ENCODE measurements around the gene GPR162. TPM values are rescaled to one million over a fixed set of nuclear protein-coding genes. Genes with fewer than 3 reads are reported as not detected.

The GPR162 gene
- total RNA-seq, 3 donors from 2014 or later (not counting 1 experiment from before 2014, with no cell fraction given): 0.39 to 2.1 (median 0.68) TPM

DNA sequence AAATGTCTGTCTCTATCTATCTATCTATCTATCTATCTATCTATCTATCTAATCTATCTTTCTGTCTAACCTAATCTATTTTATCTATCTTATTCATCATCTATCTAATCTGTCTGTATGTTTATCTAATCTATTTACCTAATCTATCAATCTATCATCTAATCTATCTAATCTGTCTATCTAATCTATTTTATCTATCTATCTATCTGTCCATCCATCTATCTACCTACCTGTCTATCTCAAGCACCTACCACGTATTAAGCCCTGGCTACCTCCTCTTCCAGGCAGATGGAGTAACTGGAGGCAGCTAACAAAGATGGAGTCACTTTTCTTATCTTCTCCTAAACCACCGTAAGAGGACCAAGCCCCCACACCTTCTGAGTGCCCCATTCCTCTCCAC lies 26.5 kb upstream of the GPR162 start:
- Histone ChIP-seq H3K27ac (ENCODE audit: low read length) (no peak overlapping the region), H3K27me3 (ENCODE audit: control insufficient read depth, insufficient read depth, low read length) (peaks cover 3% of the 10 kb centered on the region), H3K36me3 (ENCODE audit: control insufficient read depth, insufficient read depth, low read length) (no peaks in the 10 kb centered on the region), H3K9me3 (ENCODE audit: control insufficient read depth, insufficient read depth, low read length) (no peaks in the 10 kb centered on the region), H3K4me1 (ENCODE audit: control insufficient read depth, insufficient read depth, low read length) (peaks cover 16% of the 10 kb centered on the region), H3K4me3 (ENCODE audit: low read length) (no peak overlapping the region)
- peaks cover 0 to 13% of the 10 kb centered on the region in 2 donors for H3K4me1 Mint-ChIP-seq
- WGBS (ENCODE audit: insufficient coverage): 93% methylated on average over 2 of the region's 2 CpGs
- no peaks in the 10 kb centered on the region for H3K9me3 Mint-ChIP-seq
- no peak overlapping the region for H3K4me3 Mint-ChIP-seq
- no peaks in the 10 kb centered on the region for H3K36me3 Mint-ChIP-seq
- DNase-seq (no peak), ATAC-seq (no peak)
- TF ChIP-seq, protein P1, sequence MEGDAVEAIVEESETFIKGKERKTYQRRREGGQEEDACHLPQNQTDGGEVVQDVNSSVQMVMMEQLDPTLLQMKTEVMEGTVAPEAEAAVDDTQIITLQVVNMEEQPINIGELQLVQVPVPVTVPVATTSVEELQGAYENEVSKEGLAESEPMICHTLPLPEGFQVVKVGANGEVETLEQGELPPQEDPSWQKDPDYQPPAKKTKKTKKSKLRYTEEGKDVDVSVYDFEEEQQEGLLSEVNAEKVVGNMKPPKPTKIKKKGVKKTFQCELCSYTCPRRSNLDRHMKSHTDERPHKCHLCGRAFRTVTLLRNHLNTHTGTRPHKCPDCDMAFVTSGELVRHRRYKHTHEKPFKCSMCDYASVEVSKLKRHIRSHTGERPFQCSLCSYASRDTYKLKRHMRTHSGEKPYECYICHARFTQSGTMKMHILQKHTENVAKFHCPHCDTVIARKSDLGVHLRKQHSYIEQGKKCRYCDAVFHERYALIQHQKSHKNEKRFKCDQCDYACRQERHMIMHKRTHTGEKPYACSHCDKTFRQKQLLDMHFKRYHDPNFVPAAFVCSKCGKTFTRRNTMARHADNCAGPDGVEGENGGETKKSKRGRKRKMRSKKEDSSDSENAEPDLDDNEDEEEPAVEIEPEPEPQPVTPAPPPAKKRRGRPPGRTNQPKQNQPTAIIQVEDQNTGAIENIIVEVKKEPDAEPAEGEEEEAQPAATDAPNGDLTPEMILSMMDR (IDR thresholded peaks at IDR 0.05): no peak
- intact Hi-C loops (cut with micrococcal nuclease): no loop called here
- H3K27me3 Mint-ChIP-seq (ENCODE audit: low read depth in 2 of 2): peaks cover 28 to 53% of the 10 kb centered on the region in 2 donors
- H3K27ac Mint-ChIP-seq: no peak overlapping the region

DNA sequence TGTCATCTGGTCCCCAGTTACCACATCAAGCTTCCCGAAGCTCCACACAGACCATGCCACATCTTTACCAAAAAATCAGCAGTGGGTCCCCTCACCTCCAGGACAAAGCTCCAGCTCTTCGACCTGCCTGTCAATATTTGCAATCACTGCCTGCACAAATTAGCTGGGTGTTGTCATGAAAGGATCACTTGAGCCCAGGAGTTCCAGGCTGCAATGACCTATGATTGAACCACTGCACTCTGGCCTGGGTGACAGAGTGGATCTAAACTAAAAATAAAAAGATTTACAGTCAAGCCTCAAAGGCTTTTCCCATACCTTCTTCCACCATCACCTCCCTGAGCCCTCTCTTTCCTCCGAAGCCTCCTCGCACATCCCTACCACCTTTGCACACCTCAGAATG lies 25.0 kb upstream of the GPR162 start:
- H3K4me3 Mint-ChIP-seq: no peak overlapping the region
- TF ChIP-seq, protein P1 (IDR thresholded peaks at IDR 0.05): no peak
- H3K36me3 ChIP-seq (ENCODE audit: control insufficient read depth, insufficient read depth, low read length): no peaks in the 10 kb centered on the region
- H3K9me3 Mint-ChIP-seq: no peaks in the 10 kb centered on the region
- H3K4me1 ChIP-seq (ENCODE audit: control insufficient read depth, insufficient read depth, low read length): peaks cover 16% of the 10 kb centered on the region
- no peak for DNase-seq
- H3K27ac ChIP-seq (ENCODE audit: low read length): no peak overlapping the region
- no peaks in the 10 kb centered on the region for H3K36me3 Mint-ChIP-seq
- WGBS (ENCODE audit: insufficient coverage): 92% methylated on average over 4 of the region's 4 CpGs
- H3K27ac Mint-ChIP-seq: no peak overlapping the region
- H3K4me3 ChIP-seq (ENCODE audit: low read length): no peak overlapping the region
- no peak for ATAC-seq
- intact Hi-C loops (cut with micrococcal nuclease): no loop called here
- peaks cover 28 to 53% of the 10 kb centered on the region in 2 donors for H3K27me3 Mint-ChIP-seq (ENCODE audit: low read depth in 2 of 2)
- peaks cover 0 to 13% of the 10 kb centered on the region in 2 donors for H3K4me1 Mint-ChIP-seq
- peaks cover 6% of the 10 kb centered on the region for H3K27me3 ChIP-seq (ENCODE audit: control insufficient read depth, insufficient read depth, low read length)
- no peaks in the 10 kb centered on the region for H3K9me3 ChIP-seq (ENCODE audit: control insufficient read depth, insufficient read depth, low read length)

DNA sequence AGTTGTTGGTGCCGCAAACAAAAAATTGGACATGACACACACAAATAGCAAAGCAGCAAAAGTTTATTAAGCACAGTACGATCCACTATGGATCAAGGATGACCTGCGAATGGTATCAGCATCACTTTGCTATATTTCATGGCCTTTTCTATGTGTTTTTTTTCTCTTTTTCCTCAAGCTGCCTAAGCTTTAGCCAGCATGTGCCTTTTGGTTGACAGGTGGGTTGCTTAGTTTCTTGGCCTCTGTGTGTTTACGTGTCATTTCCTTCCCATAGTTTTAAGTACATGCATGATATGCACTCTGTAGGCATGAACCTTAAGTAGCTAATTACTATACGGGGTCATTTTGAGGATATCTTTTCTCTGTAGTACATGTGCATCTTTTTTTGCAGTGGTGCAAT lies 22.5 kb upstream of the GPR162 start:
- Histone ChIP-seq H3K4me3 (ENCODE audit: low read length) (no peak overlapping the region), H3K4me1 (ENCODE audit: control insufficient read depth, insufficient read depth, low read length) (no peaks in the 10 kb centered on the region), H3K36me3 (ENCODE audit: control insufficient read depth, insufficient read depth, low read length) (no peaks in the 10 kb centered on the region), H3K27me3 (ENCODE audit: control insufficient read depth, insufficient read depth, low read length) (peaks cover 6% of the 10 kb centered on the region), H3K9me3 (ENCODE audit: control insufficient read depth, insufficient read depth, low read length) (no peaks in the 10 kb centered on the region), H3K27ac (ENCODE audit: low read length) (no peak overlapping the region)
- Mint-ChIP-seq H3K27me3 (ENCODE audit: low read depth in 2 of 2) (peaks cover 14 to 28% of the 10 kb centered on the region in 2 donors), H3K36me3 (no peaks in the 10 kb centered on the region), H3K4me3 (no peak overlapping the region), H3K27ac (no peak overlapping the region), H3K4me1 (no peaks in the 10 kb centered on the region), H3K9me3 (no peaks in the 10 kb centered on the region)
- DNase-seq: no peak
- WGBS (ENCODE audit: insufficient coverage): 94% methylated on average over 5 of the region's 5 CpGs
- TF ChIP-seq, protein P1 (IDR thresholded peaks at IDR 0.05): no peak
- intact Hi-C loops (cut with micrococcal nuclease): no loop called here
- no peak for ATAC-seq

DNA sequence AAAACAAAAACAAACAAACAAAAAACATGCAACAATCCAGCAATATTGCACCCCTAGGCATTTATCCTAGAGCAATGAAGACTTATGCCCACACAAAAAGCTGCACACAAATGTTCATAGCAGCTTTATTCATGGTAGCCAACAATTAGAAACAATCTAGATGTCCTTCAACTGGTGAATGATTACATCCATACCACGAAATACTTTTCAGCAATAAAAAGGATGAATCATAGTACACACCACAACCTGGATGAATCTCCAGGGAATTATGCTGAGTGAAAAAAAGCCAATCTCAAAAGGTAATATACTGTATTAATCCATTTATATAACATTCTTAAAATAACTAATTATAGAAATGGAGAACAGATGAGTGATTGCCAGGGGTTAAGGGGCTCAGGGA lies 14.5 kb upstream of the GPR162 start:
- TF ChIP-seq, protein P1 (IDR thresholded peaks at IDR 0.05): no peak
- H3K27me3 Mint-ChIP-seq (ENCODE audit: low read depth in 2 of 2): peaks cover 6 to 14% of the 10 kb centered on the region in 2 donors
- no CpG with 5 or more reads among the region's 1 CpG for WGBS (ENCODE audit: insufficient coverage)
- Histone ChIP-seq H3K4me3 (ENCODE audit: low read length) (no peak overlapping the region), H3K36me3 (ENCODE audit: control insufficient read depth, insufficient read depth, low read length) (no peaks in the 10 kb centered on the region), H3K27ac (ENCODE audit: low read length) (no peak overlapping the region), H3K9me3 (ENCODE audit: control insufficient read depth, insufficient read depth, low read length) (no peaks in the 10 kb centered on the region), H3K27me3 (ENCODE audit: control insufficient read depth, insufficient read depth, low read length) (no peaks in the 10 kb centered on the region), H3K4me1 (ENCODE audit: control insufficient read depth, insufficient read depth, low read length) (no peaks in the 10 kb centered on the region)
- H3K9me3 Mint-ChIP-seq: no peaks in the 10 kb centered on the region
- no peaks in the 10 kb centered on the region for H3K36me3 Mint-ChIP-seq
- ATAC-seq: no peak
- H3K27ac Mint-ChIP-seq: no peak overlapping the region
- intact Hi-C loops (cut with micrococcal nuclease): no loop called here
- no peak overlapping the region for H3K4me3 Mint-ChIP-seq
- no peak for DNase-seq
- no peaks in the 10 kb centered on the region for H3K4me1 Mint-ChIP-seq
